GM21786 (cell line): ENCODE measurements around the gene POU2F2.

Experiments used
- ATAC-seq: cut with Tn5 transposase; IDR thresholded peaks from one replicate; pipeline ENCODE4 v1.9.1; 2021; ENCODE audit not compliant: unreplicated experiment

POU2F2 gene

DNA sequence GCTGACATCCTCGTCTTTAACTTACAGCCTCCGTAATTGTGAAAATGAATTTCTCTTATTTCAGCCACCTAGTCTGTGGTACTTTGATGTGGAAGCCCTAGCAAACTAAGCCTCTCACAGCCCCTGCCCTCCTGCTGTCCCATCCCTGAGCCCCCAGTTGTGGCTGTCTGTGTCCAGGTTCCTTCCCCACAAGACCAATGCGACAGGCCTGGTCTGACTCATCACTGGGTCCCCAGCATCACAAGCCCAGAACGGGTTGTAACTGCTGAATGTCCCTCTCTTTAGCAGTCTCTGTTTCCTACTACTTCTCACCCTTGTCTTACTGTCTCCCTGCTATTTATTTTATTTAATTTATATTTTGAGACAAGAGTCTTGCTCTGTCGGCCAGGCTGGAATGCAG, 5.7 kb downstream of the POU2F2 start:
- no peak for ATAC-seq

DNA sequence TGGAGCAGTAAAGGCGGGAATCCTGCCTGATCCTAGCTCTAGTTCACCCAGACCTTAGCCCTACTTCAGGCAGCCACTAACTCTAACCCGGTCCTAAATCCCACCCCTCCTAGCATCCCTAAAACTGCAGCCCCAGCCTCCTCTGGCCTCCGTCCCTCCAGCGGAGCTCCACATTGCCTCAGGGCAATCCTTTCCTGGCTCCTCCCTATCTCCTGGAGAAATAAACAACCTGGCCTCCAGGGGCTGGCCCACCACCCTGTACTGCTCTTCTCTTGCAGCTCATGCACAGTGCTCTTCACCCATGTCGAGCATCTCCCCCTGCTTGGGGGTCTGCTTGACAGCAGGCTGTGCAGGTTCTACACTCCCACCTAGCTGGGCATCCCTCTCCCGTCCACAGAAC, 6.7 kb downstream of the POU2F2 start:
- no peak for ATAC-seq

- ATAC-seq: no peak
Observed at GRCh38 chr19:42124386-42124901, 7.8 kb downstream of the POU2F2 start.

- ATAC-seq: no peak
Observed at GRCh38 chr19:42123765-42124164, 8.5 kb downstream of the POU2F2 start.

GRCh38 chr19:42122691-42123607, 9.3 kb downstream of the POU2F2 start:
- no peak for ATAC-seq

DNA sequence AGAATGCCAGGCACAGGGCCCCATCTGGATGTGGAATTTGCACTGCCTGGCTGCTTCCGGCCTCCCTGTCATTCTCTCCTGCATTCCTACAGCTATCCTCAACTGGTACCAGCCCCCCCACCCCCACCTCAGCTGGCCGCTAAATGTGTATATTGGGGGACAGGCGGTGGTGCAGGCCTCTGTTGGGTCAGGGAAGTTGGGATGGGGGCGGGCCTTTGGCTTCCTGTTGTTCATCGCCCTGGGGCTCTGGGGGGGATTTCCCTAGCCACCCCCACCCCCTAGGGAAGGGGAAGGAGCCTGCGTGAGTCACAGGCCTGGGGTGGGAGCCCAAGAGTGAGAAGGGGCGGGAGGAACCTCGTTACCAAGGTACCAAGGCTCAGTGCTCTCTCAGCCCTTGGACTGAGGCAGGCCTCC, 10.6 kb downstream of the POU2F2 start:
- ATAC-seq: no peak

GRCh38 chr19:42121036-42121621, 11.1 kb downstream of the POU2F2 start:
- no peak for ATAC-seq

GRCh38 chr19:42120276-42120980, 11.8 kb downstream of the POU2F2 start:
- no peak for ATAC-seq

GRCh38 chr19:42117076-42117475, 15.2 kb downstream of the POU2F2 start:
- no peak for ATAC-seq

GRCh38 chr19:42116308-42117075, 15.8 kb downstream of the POU2F2 start:
- no peak for ATAC-seq

- ATAC-seq: no peak
Observed at GRCh38 chr19:42115705-42116104, 16.5 kb downstream of the POU2F2 start.

DNA sequence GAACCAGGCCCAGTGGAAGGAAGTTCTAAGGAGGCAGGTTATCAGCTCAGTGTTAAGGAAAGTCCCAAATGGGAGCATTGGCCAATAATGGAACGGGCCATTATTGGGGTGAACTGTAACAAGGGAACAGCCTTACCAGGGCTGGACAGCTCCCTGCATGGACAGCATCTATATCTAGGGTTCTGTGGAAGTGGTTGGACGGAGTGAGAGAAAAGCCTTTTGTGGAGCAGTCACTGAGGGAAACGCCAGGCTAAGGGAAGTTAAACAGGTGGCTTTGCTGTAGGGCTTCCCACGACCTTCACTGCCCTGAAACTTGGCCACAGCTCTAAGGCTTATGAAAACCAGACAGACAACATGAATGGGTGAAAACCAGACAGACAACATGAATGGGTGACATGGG, 17.0 kb downstream of the POU2F2 start:
- ATAC-seq: no peak

GRCh38 chr19:42114412-42114811, 17.8 kb downstream of the POU2F2 start:
- peak; percentile 49 for ATAC-seq

GRCh38 chr19:42113641-42114348, 18.5 kb downstream of the POU2F2 start:
- ATAC-seq: peak; percentile 42

DNA sequence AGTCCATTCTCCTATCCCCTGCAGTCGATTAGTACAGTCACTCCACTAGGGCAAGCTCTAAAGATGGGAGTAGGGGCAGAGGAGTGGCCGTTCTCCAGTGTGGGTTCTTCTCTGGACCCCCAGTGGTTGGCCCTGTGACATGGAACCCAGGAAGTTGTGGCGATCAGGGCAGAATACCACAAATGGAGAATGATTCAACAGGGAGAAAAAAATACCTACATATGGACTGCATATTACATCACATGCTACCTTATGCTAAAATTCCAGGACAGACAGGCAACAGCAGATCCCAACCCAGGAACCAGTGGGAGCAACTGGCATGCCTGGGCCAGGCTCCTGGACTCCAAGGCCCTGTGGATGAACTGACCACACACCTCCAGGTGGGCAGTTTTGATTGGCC, 20.4 kb downstream of the POU2F2 start:
- ATAC-seq: no peak

DNA sequence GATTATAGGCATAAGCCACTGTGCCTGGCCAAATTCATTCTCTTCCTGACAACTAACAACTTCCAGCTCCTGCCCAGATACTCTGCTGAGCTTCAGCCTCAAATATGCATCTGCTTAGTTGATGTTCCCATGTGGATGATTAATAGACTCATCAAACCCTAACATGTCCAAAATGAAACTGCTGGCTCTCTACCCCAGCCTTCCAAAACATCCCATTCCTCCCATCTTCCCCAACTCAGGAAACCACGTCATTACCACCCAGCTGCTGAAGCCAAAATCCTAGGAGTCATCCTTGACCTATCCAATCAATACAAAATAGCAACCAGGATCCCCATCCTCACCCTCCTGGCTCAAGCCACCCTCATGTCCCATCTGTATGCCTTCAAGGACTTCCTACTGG, 20.9 kb downstream of the POU2F2 start:
- ATAC-seq: no peak

GRCh38 chr19:42110658-42111057, 21.6 kb downstream of the POU2F2 start:
- ATAC-seq: no peak

GRCh38 chr19:42109896-42110295, 22.4 kb downstream of the POU2F2 start:
- no peak for ATAC-seq

GRCh38 chr19:42108527-42109389, 23.5 kb downstream of the POU2F2 start:
- ATAC-seq: peak; percentile 72
